PC-3 (cell line): ENCODE results near the gene DBNDD1. TPM values are rescaled to one million over a fixed set of nuclear protein-coding genes. Genes with fewer than 3 reads are reported as not detected.

Source experiments
- ATAC-seq: fragments of 200-7000 bp; cut with Tn5 transposase; 2 replicates; pipeline ENCODE4 v1.9.1; 2020; ENCODE audit warnings: mild to moderate bottlenecking, moderate library complexity
- BruUV-seq: library from RNA; stranded (reverse); fragments of 400-500 nt; replicated peaks from 2 replicates; lab custom pipeline; 2021; lab: Mats Ljungman, UMichigan
- CTCF ChIA-PET: fragments of 300-600 bp; sonication (Branson Sonifier 250); formaldehyde crosslinking; loops from one replicate; lab custom pipeline; 2022; ENCODE audit warnings: antibody characterized with exemption; lab: Charles Lee
- POLR2A ChIA-PET: fragments of 300-600 bp; sonication (Branson Sonifier 250); formaldehyde crosslinking; loops from one replicate; lab custom pipeline; 2022; ENCODE audit warnings: antibody characterized with exemption; ENCODE audit not compliant: unreplicated experiment; lab: Charles Lee
- DNase-seq: peaks from one replicate; pipeline ENCODE4 v3.0.0-alpha.2; 2015
- H2AFZ ChIP-seq: fragments of 300-600 bp; sonication (generic); 2 replicates; pipeline ENCODE4 v1.6.0; 2016; ENCODE audit warnings: antibody characterized with exemption, low read length
- H3F3A ChIP-seq: fragments of 300-600 bp; sonication (generic); one replicate; pipeline ENCODE4 v1.6.0; 2017; ENCODE audit warnings: antibody characterized with exemption, low read length, control low read depth, mild to moderate bottlenecking; ENCODE audit not compliant: unreplicated experiment
- H3K27ac ChIP-seq: fragments of 300-600 bp; sonication (generic); 2 replicates; pipeline ENCODE4 v1.5.1; 2016; ENCODE audit warnings: mild to moderate bottlenecking, low read length
- H3K27me3 ChIP-seq: fragments of 300-600 bp; sonication (generic); 2 replicates; pipeline ENCODE4 v1.6.1; 2016; ENCODE audit warnings: low read length, mixed read lengths
- H3K36me3 ChIP-seq: fragments of 300-600 bp; sonication (generic); 2 replicates; pipeline ENCODE4 v1.6.1; 2016; ENCODE audit warnings: low read depth, mixed run types, low read length, mixed read lengths
- H3K4me1 ChIP-seq: fragments of 300-600 bp; sonication (generic); 2 replicates; pipeline ENCODE4 v1.5.1; 2016; ENCODE audit warnings: low read length; ENCODE audit not compliant: insufficient read depth
- H3K4me2 ChIP-seq: fragments of 300-600 bp; sonication (generic); 2 replicates; pipeline ENCODE4 v1.6.0; 2016; ENCODE audit warnings: low read length
- H3K4me3 ChIP-seq: fragments of 300-600 bp; sonication (generic); 2 replicates; pipeline ENCODE4 v1.5.1; 2016; ENCODE audit warnings: mild to moderate bottlenecking, low read length, mixed read lengths
- H3K79me2 ChIP-seq: fragments of 300-600 bp; sonication (generic); 2 replicates; pipeline ENCODE4 v1.6.1; 2017; ENCODE audit warnings: low read length, mixed read lengths
- H3K9ac ChIP-seq: fragments of 300-600 bp; sonication (generic); 2 replicates; pipeline ENCODE4 v1.6.0; 2016; ENCODE audit warnings: mild to moderate bottlenecking, low read length
- H3K9me2 ChIP-seq: fragments of 300-600 bp; sonication (generic); replicated peaks from 2 replicates; pipeline ENCODE4 v1.6.1; 2016; ENCODE audit warnings: mixed run types, low read length, mixed read lengths
- H3K9me3 ChIP-seq: fragments of 300-600 bp; sonication (generic); 2 replicates; pipeline ENCODE4 v1.6.1; 2016; ENCODE audit warnings: low read length, mixed read lengths
- H4K20me1 ChIP-seq: fragments of 300-600 bp; sonication (generic); 2 replicates; pipeline ENCODE4 v1.6.1; 2016; ENCODE audit warnings: low read length, mixed read lengths
- CTCF ChIP-seq: fragments of 300-600 bp; sonication (generic); conservative IDR thresholded peaks from 2 replicates; pipeline ENCODE4 v1.5.1; 2017; ENCODE audit warnings: antibody characterized with exemption, low read depth, mild to moderate bottlenecking, low read length
- EZH2 ChIP-seq: fragments of 300-600 bp; sonication (generic); IDR thresholded peaks from one replicate; pipeline ENCODE4 v1.6.1; 2017; ENCODE audit warnings: antibody characterized with exemption, mild to moderate bottlenecking, low read length; ENCODE audit not compliant: unreplicated experiment
- EZH2phosphoT487 ChIP-seq: fragments of 300-600 bp; sonication (generic); IDR thresholded peaks from 2 replicates; pipeline ENCODE4 v1.6.1; 2018; ENCODE audit warnings: mild to moderate bottlenecking, antibody characterized with exemption, low read length, borderline replicate concordance
- intact Hi-C: fragments of 100-400 bp; cut with micrococcal nuclease; formaldehyde crosslinking; loops from 2 replicates; pipeline ENCODE4 v1.9.0; 2023
- total RNA-seq: library from RNA; depleted of rRNA; stranded (reverse); fragments of >200 nt; gene quantifications from 2 replicates; pipeline ENCODE4 v1.2.3, GENCODE V29; 2014; rRNA removed

DBNDD1 gene
- total RNA-seq, 1 experiment from 2014 or later = 21.1 TPM

GRCh38 chr16:89956505-89957215, 62.6 kb downstream of the DBNDD1 start:
- Histone ChIP-seq H3K27me3 (no peaks in the 10 kb centered on the region), H4K20me1 (no peaks in the 10 kb centered on the region), H3K9me3 (no peaks in the 10 kb centered on the region), H3K27ac (no peak overlapping the region), H3K9me2 (no peaks in the 10 kb centered on the region), H3K36me3 (no peaks in the 10 kb centered on the region), H3K79me2 (no peaks in the 10 kb centered on the region), H3K4me1 (no peaks in the 10 kb centered on the region), H3K4me3 (no peak overlapping the region), H3K9ac (no peak overlapping the region), H3F3A (no peaks in the 10 kb centered on the region), H3K4me2 (no peak overlapping the region), H2AFZ (no peak overlapping the region)
- CTCF ChIA-PET = no interaction called here
- intact Hi-C loops = no loop called here
- DNase-seq (no peak), ATAC-seq (no peak)
- BruUV-seq = no TSS peak
- POLR2A ChIA-PET = no interaction called here
- TF ChIP-seq EZH2 (no peak), EZH2phosphoT487 (no peak), CTCF (no peak)

- Histone ChIP-seq H3K27me3 (no peaks in the 10 kb centered on the region), H3K9ac (no peak overlapping the region), H3K4me1 (no peaks in the 10 kb centered on the region), H3F3A (no peaks in the 10 kb centered on the region), H4K20me1 (no peaks in the 10 kb centered on the region), H3K4me2 (no peak overlapping the region), H3K27ac (no peak overlapping the region), H3K4me3 (no peak overlapping the region), H3K36me3 (no peaks in the 10 kb centered on the region), H3K79me2 (no peaks in the 10 kb centered on the region), H3K9me2 (no peaks in the 10 kb centered on the region), H2AFZ (no peak overlapping the region), H3K9me3 (no peaks in the 10 kb centered on the region)
- no TSS peak for BruUV-seq
- intact Hi-C loops = no loop called here
- CTCF ChIA-PET = no interaction called here
- no peak for TF ChIP-seq EZH2
- no peak for TF ChIP-seq CTCF
- TF ChIP-seq EZH2phosphoT487 = no peak
- POLR2A ChIA-PET = interaction anchor here (0.5 kb wide), 1 partner anchor 95 kb away, joined by 3 read pairs; no protein-coding TSS in a partner anchor
- ATAC-seq (no peak), DNase-seq (no peak)
Measured at GRCh38 chr16:89955001-89955685, 64.1 kb downstream of the DBNDD1 start.

Other genes with a start within 250 kb of the DBNDD1 start
- 45.0 and 62.9 TPM in 2 replicates for gene FANCA, start 202.8 kb downstream of the DBNDD1 start, total RNA-seq
- 12.3 and 13.2 TPM in 2 replicates for gene SPIRE2, start 191.0 kb downstream of the DBNDD1 start, total RNA-seq
- gene TCF25, start 145.9 kb downstream of the DBNDD1 start, total RNA-seq = 77.9 and 79.6 TPM in 2 replicates
- gene MC1R, start 100.6 kb downstream of the DBNDD1 start, total RNA-seq = 4.2 and 6.1 TPM in 2 replicates
- 159 and 199 TPM in 2 replicates for gene TUBB3, start 96.1 kb downstream of the DBNDD1 start, total RNA-seq
- gene DEF8, start 70.7 kb downstream of the DBNDD1 start, total RNA-seq = 128 and 139 TPM in 2 replicates
- not detected in 2 replicates for gene PRDM7, start 57.9 kb upstream of the DBNDD1 start, total RNA-seq